SK-N-SH (cell line): ENCODE measurements around the gene SEPTIN7. TPM values are rescaled to one million over a fixed set of nuclear protein-coding genes. Genes with fewer than 3 reads are reported as not detected.

Source experiments
- CTCF ChIA-PET: fragments of 300-600, 350-600 bp; formaldehyde crosslinking; extraction: SDS; loops from one replicate; lab custom pipeline; 2021; lab: Yijun Ruan, JAX
- POLR2A ChIA-PET: fragments of 350-600 bp; sonication (Branson Sonifier 250); formaldehyde crosslinking; extraction: SDS; loops from one replicate; lab custom pipeline; 2020; ENCODE audit warnings: antibody characterized with exemption, inconsistent platforms; lab: Yijun Ruan, JAX
- DNase-seq: peaks from one replicate; pipeline ENCODE4 v3.0.0; 2012
- H2AFZ ChIP-seq: fragments of 200-600 bp; sonication (generic); 2 replicates; pipeline ENCODE4 v1.8.1; 2016; ENCODE audit warnings: antibody characterized with exemption, mild to moderate bottlenecking, low read depth
- H3F3A ChIP-seq: fragments of 200-600 bp; sonication (generic); replicated peaks from 2 replicates; pipeline ENCODE3; 2016; ENCODE audit warnings: antibody characterized with exemption, mild to moderate bottlenecking; ENCODE audit not compliant: insufficient read depth
- H3K27ac ChIP-seq, 2 experiments: fragments of 200-500 bp in 1 of 2; fragments of 200-600 bp in 1 of 2; sonication (Bioruptor generic) in 1 of 2; sonication (generic), shearing (Covaris generic) in 1 of 2; 2 replicates each; pipeline versions ENCODE4 v1.5.1 to v1.6.1; 2014 to 2016; ENCODE audit warnings: low read depth in 2 of 2, inconsistent platforms in 1 of 2, low read length in 1 of 2, mild to moderate bottlenecking in 1 of 2, mixed read lengths in 1 of 2
- H3K27me3 ChIP-seq: fragments of 200-600 bp; sonication (generic), shearing (Covaris generic); 2 replicates; pipeline ENCODE4 v1.6.1; 2016; ENCODE audit warnings: mixed run types; ENCODE audit not compliant: insufficient read depth
- H3K36me3 ChIP-seq, 2 experiments: fragments of 200-500 bp in 1 of 2; fragments of 200-600 bp in 1 of 2; sonication (Bioruptor generic) in 1 of 2; sonication (generic) in 1 of 2; replicated peaks in 1 of 2; 2 replicates each; pipeline versions ENCODE3 to v1.5.1; 2014 to 2016; ENCODE audit warnings: low read length in 1 of 2, mild to moderate bottlenecking in 1 of 2; ENCODE audit not compliant: insufficient read depth in 2 of 2, control insufficient read depth in 1 of 2
- H3K4me1 ChIP-seq, 2 experiments: fragments of 200-500 bp in 1 of 2; fragments of 200-600 bp in 1 of 2; sonication (Bioruptor generic) in 1 of 2; sonication (generic), shearing (Covaris generic) in 1 of 2; 2 replicates each; pipeline versions ENCODE4 v1.5.1 to v1.6.1; 2014 to 2016; ENCODE audit warnings: low read depth in 1 of 2, low read length in 1 of 2, mixed run types in 1 of 2; ENCODE audit not compliant: insufficient read depth in 2 of 2, control insufficient read depth in 1 of 2
- H3K4me2 ChIP-seq: fragments of 200-600 bp; sonication (generic), shearing (Covaris generic); 2 replicates; pipeline ENCODE4 v1.6.1; 2017; ENCODE audit warnings: mixed run types
- H3K4me3 ChIP-seq, 2 experiments: fragments of 200-500 bp in 1 of 2; fragments of 200-600 bp in 1 of 2; sonication (Bioruptor generic) in 1 of 2; sonication (generic), shearing (Covaris generic) in 1 of 2; 2 replicates each; pipeline versions ENCODE4 v1.5.1 to v1.8.1; 2014 to 2016; ENCODE audit warnings: low read depth in 2 of 2, inconsistent platforms in 1 of 2, low read length in 1 of 2, mild to moderate bottlenecking in 1 of 2, mixed read lengths in 1 of 2, moderate library complexity in 1 of 2
- H3K79me2 ChIP-seq: fragments of 200-600 bp; sonication (generic); 2 replicates; pipeline ENCODE4 v1.8.1; 2017; ENCODE audit warnings: mild to moderate bottlenecking; ENCODE audit not compliant: insufficient read depth
- H3K9ac ChIP-seq: fragments of 200-600 bp; sonication (generic); 2 replicates; pipeline ENCODE4 v1.6.1; 2017; ENCODE audit warnings: mixed run types
- H3K9me2 ChIP-seq: fragments of 200-600 bp; sonication (generic); 2 replicates; pipeline ENCODE4 v1.6.1; 2017; ENCODE audit warnings: mixed run types
- H3K9me3 ChIP-seq: fragments of 200-600 bp; sonication (generic); 2 replicates; pipeline ENCODE4 v1.6.1; 2017; ENCODE audit warnings: mixed run types, mild to moderate bottlenecking, moderate library complexity
- H4K20me1 ChIP-seq: fragments of 200-600 bp; sonication (generic); 2 replicates; pipeline ENCODE4 v1.6.1; 2017; ENCODE audit warnings: mild to moderate bottlenecking, mixed run types; ENCODE audit not compliant: insufficient read depth
- CHD2 ChIP-seq: fragments of 150-350 bp; IDR thresholded peaks from 2 replicates; pipeline ENCODE4 v1.6.1; 2018; ENCODE audit warnings: low read length; ENCODE audit not compliant: partially characterized antibody
- EP300 ChIP-seq, 2 experiments: IDR thresholded peaks; 2 replicates each; pipeline versions ENCODE4 v1.4.0 to v1.6.1; 2012; ENCODE audit warnings: borderline replicate concordance in 1 of 2, low read depth in 1 of 2, low read length in 1 of 2
- FOSL2 ChIP-seq: IDR thresholded peaks from 2 replicates; pipeline ENCODE4 v1.4.0; 2012; ENCODE audit warnings: low read depth, mild to moderate bottlenecking, moderate library complexity, borderline replicate concordance
- FOXM1 ChIP-seq: IDR thresholded peaks from 2 replicates; pipeline ENCODE4 v1.4.0; 2012; ENCODE audit warnings: low read depth, mild to moderate bottlenecking
- GATA2 ChIP-seq: sonication (generic); formaldehyde crosslinking; IDR thresholded peaks from 2 replicates; pipeline ENCODE4 v1.5.0; 2020; ENCODE audit warnings: mild to moderate bottlenecking, missing genetic modification reagents
- JUND ChIP-seq: IDR thresholded peaks from 2 replicates; pipeline ENCODE4 v1.4.0; 2012
- NFIC ChIP-seq: IDR thresholded peaks from 2 replicates; pipeline ENCODE4 v1.4.0; 2012; ENCODE audit warnings: borderline replicate concordance
- POLR2AphosphoS5 ChIP-seq: IDR thresholded peaks from 2 replicates; pipeline ENCODE4 v1.6.1; 2012; ENCODE audit warnings: low read depth, low read length
- RFX5 ChIP-seq: IDR thresholded peaks from 2 replicates; pipeline ENCODE4 v1.6.1; 2012; ENCODE audit warnings: mild to moderate bottlenecking, improper control_type of control experiment, low read length
- RXRA ChIP-seq: IDR thresholded peaks from 2 replicates; pipeline ENCODE4 v1.4.0; 2012; ENCODE audit warnings: low read depth, mild to moderate bottlenecking, borderline replicate concordance
- SMC3 ChIP-seq: IDR thresholded peaks from 2 replicates; pipeline ENCODE4 v1.6.1; 2012; ENCODE audit warnings: low read depth, low read length, improper control_type of control experiment
- TAF1 ChIP-seq: IDR thresholded peaks from 2 replicates; pipeline ENCODE4 v1.6.1; 2012; ENCODE audit warnings: low read depth, mild to moderate bottlenecking, low read length, moderate library complexity, borderline replicate concordance
- TCF12 ChIP-seq: IDR thresholded peaks from 2 replicates; pipeline ENCODE4 v1.4.0; 2012
- TEAD4 ChIP-seq: IDR thresholded peaks from 2 replicates; pipeline ENCODE4 v1.4.0; 2012; ENCODE audit warnings: mild to moderate bottlenecking, borderline replicate concordance; ENCODE audit not compliant: insufficient read depth
- YY1 ChIP-seq: IDR thresholded peaks from 2 replicates; pipeline ENCODE4 v1.4.0; 2012; ENCODE audit warnings: low read depth, mild to moderate bottlenecking
- WGBS: methylation state at CpG from one replicate; pipeline ENCODE4 v1.1.6; 2017; ENCODE audit warnings: low lambda C conversion rate; 5-methylcytosine and 5-hydroxymethylcytosine counted together
- polyA plus RNA-seq, 3 experiments: library from polyadenylated mRNA; depleted of rRNA; stranded (reverse); fragments of >200 nt; gene quantifications; 2 replicates each; pipeline ENCODE4 v1.2.3, GENCODE V29; 2012
- TF ChIP-seq, protein P1 (sequence below): IDR thresholded peaks from 2 replicates; pipeline ENCODE4 v1.4.0; 2012; ENCODE audit warnings: low read depth
- TF ChIP-seq, protein P2 (sequence below): fragments of 150-350 bp; IDR thresholded peaks from 2 replicates; pipeline ENCODE4 v1.6.1; 2016; ENCODE audit warnings: mild to moderate bottlenecking, low read depth, low read length
- TF ChIP-seq, protein P3 (sequence below): IDR thresholded peaks from 2 replicates; pipeline ENCODE4; 2012
- TF ChIP-seq, protein P4 (sequence below): fragments of 200-600 bp; sonication (generic); IDR thresholded peaks from 2 replicates; pipeline ENCODE4 v1.6.1; 2017; ENCODE audit warnings: antibody characterized with exemption, mild to moderate bottlenecking, moderate library complexity
- TF ChIP-seq, protein P5 (sequence below): IDR thresholded peaks from 2 replicates; pipeline ENCODE4 v1.4.0; 2012; ENCODE audit warnings: low read depth, borderline replicate concordance

The SEPTIN7 gene
- polyA plus RNA-seq, 1 of the 3 experiments (the other 2 are of a cell fraction): 119 TPM

DNA sequence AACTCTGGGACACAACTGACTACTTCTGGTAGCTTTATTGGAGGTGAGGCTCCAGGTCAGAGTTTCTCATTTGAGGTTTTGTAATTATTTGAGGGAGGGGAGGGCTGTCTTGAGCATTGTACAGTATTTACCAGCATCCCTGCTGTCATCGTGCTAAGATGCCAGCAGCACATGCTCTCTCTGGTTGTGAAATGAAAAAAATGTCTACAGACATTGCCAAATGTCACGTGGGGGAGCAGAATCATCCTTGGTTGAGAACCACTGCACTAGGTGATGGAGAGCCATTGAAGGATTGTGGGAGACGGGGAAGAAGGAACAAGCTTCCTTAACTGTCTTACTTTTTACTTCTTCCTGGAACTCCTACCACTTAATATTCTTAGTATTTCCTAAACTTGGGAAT, 5.0 kb downstream of the SEPTIN7 start:
- Histone ChIP-seq H3K9me2 (no peaks in the 10 kb centered on the region), H3K9me3 (no peaks in the 10 kb centered on the region), H4K20me1 (peaks cover 89% of the 10 kb centered on the region), H3K79me2 (peaks cover 96% of the 10 kb centered on the region), H3K4me2 (no peak overlapping the region), H3K27me3 (no peaks in the 10 kb centered on the region), H3F3A (peaks cover 16% of the 10 kb centered on the region), H3K27ac (no peak overlapping the region), H2AFZ (no peak overlapping the region), H3K4me3 (no peak overlapping the region), H3K36me3 (peaks cover 2 to 5% of the 10 kb centered on the region in 2 experiments), H3K9ac (no peak overlapping the region), H3K4me1 (peaks cover 15 to 20% of the 10 kb centered on the region in 2 experiments; a peak in 3 of 4 replicates)
- no peak for DNase-seq
- ChIA-PET CTCF (interaction anchor here (1.0 to 9.5 kb wide), 3 partner anchors 8 to 101 kb away, joined by 4 to 176 read pairs (median 5); no protein-coding TSS in a partner anchor), POLR2A (no interaction called here)
- 83% methylated on average over 3 of the region's 3 CpGs for WGBS
- TF ChIP-seq EP300 (IDR thresholded peaks at IDR 0.05; ENCODE audit: borderline replicate concordance in 1 of 2, low read depth in 1 of 2, low read length in 1 of 2): no peak
- TF ChIP-seq, protein P1, sequence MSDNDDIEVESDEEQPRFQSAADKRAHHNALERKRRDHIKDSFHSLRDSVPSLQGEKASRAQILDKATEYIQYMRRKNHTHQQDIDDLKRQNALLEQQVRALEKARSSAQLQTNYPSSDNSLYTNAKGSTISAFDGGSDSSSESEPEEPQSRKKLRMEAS: no peak

DNA sequence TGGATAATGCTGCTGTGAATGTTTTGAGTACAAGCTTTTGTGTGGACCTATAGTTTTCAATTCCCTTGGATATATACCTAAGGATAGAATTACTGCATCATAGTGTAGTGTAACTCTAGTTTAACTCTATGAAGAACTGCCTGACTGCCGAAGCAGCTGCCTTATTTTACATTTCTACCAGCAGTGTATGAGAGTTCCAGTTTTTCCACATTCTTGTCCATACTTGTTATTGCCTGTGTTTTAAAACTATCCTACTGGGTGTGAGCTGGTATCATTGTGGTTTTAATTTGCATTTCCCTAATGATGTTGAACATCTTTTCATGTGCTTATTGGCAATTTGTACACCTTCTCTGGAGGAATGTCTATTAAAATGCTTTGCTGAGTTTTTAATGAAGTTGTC, 15.7 kb downstream of the SEPTIN7 start:
- CTCF ChIA-PET: interaction anchor here (0.7 kb wide), 1 partner anchor 107 kb away, joined by 3 read pairs; no protein-coding TSS in a partner anchor

More for the DNA sequence above, 15.7 kb downstream of the SEPTIN7 start:
- no peaks in the 10 kb centered on the region for H3K9me2 ChIP-seq
- H3K36me3 ChIP-seq: peaks cover 0 to 33% of the 10 kb centered on the region in 2 experiments
- H3K9ac ChIP-seq: no peak overlapping the region
- peaks cover 98% of the 10 kb centered on the region for H4K20me1 ChIP-seq
- H3K4me2 ChIP-seq: no peak overlapping the region
- WGBS: 94% methylated on average over 1 of the region's 1 CpG
- no peak for TF ChIP-seq SMC3
- TF ChIP-seq JUND: no peak
- no peak for TF ChIP-seq TCF12
- no peak for TF ChIP-seq POLR2AphosphoS5
- TF ChIP-seq, protein P2, sequence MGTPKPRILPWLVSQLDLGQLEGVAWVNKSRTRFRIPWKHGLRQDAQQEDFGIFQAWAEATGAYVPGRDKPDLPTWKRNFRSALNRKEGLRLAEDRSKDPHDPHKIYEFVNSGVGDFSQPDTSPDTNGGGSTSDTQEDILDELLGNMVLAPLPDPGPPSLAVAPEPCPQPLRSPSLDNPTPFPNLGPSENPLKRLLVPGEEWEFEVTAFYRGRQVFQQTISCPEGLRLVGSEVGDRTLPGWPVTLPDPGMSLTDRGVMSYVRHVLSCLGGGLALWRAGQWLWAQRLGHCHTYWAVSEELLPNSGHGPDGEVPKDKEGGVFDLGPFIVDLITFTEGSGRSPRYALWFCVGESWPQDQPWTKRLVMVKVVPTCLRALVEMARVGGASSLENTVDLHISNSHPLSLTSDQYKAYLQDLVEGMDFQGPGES: no peak
- TF ChIP-seq, protein P3, sequence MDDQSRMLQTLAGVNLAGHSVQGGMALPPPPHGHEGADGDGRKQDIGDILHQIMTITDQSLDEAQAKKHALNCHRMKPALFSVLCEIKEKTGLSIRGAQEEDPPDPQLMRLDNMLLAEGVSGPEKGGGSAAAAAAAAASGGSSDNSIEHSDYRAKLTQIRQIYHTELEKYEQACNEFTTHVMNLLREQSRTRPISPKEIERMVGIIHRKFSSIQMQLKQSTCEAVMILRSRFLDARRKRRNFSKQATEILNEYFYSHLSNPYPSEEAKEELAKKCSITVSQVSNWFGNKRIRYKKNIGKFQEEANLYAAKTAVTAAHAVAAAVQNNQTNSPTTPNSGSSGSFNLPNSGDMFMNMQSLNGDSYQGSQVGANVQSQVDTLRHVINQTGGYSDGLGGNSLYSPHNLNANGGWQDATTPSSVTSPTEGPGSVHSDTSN: no peak
- TF ChIP-seq YY1: no peak
- no peak for TF ChIP-seq FOSL2
- no peak for TF ChIP-seq RXRA
- no peak for TF ChIP-seq RFX5
- no peak for TF ChIP-seq TEAD4
- TF ChIP-seq GATA2 (CRISPR knock-in tag): no peak
- TF ChIP-seq NFIC: no peak
- TF ChIP-seq, protein P4, sequence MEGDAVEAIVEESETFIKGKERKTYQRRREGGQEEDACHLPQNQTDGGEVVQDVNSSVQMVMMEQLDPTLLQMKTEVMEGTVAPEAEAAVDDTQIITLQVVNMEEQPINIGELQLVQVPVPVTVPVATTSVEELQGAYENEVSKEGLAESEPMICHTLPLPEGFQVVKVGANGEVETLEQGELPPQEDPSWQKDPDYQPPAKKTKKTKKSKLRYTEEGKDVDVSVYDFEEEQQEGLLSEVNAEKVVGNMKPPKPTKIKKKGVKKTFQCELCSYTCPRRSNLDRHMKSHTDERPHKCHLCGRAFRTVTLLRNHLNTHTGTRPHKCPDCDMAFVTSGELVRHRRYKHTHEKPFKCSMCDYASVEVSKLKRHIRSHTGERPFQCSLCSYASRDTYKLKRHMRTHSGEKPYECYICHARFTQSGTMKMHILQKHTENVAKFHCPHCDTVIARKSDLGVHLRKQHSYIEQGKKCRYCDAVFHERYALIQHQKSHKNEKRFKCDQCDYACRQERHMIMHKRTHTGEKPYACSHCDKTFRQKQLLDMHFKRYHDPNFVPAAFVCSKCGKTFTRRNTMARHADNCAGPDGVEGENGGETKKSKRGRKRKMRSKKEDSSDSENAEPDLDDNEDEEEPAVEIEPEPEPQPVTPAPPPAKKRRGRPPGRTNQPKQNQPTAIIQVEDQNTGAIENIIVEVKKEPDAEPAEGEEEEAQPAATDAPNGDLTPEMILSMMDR: no peak
- no peak for TF ChIP-seq TAF1
- TF ChIP-seq, protein P5, sequence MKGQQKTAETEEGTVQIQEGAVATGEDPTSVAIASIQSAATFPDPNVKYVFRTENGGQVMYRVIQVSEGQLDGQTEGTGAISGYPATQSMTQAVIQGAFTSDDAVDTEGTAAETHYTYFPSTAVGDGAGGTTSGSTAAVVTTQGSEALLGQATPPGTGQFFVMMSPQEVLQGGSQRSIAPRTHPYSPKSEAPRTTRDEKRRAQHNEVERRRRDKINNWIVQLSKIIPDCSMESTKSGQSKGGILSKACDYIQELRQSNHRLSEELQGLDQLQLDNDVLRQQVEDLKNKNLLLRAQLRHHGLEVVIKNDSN: no peak
- TF ChIP-seq CHD2: no peak
- TF ChIP-seq FOXM1: no peak
- TF ChIP-seq, protein P1: no peak
- peaks cover 100% of the 10 kb centered on the region for H3K79me2 ChIP-seq
- no peak overlapping the region for H2AFZ ChIP-seq
- POLR2A ChIA-PET: no interaction called here
- no peak for DNase-seq
- no peaks in the 10 kb centered on the region for H3F3A ChIP-seq
- peaks cover 0 to 4% of the 10 kb centered on the region in 2 experiments; a peak in 1 of 4 replicates for H3K4me1 ChIP-seq
- H3K9me3 ChIP-seq: peaks cover 9% of the 10 kb centered on the region; the same call in 1 of the 2 replicates
- no peak overlapping the region for H3K27ac ChIP-seq
- H3K27me3 ChIP-seq: no peaks in the 10 kb centered on the region
- H3K4me3 ChIP-seq: no peak overlapping the region
